Measurements from ENCODE around the gene PMEL. TPM values are rescaled to one million over a fixed set of nuclear protein-coding genes. Genes with fewer than 3 reads are reported as not detected.

Gene PMEL
- total and polyA plus RNA-seq, 9 of the 15 experiments (the other 6 are each of a cell fraction or from before 2014, with no cell fraction given): 0.36 to 2.0 (median 0.98) TPM

GRCh38 chr12:55996715-55997534, 31.1 kb upstream of the PMEL start, which contains the start of gene SUOX (continued):
- peak; percentile 71 for TF ChIP-seq REST (IDR thresholded peaks at IDR 0.05; ENCODE audit: borderline replicate concordance)
- TF ChIP-seq REST (CRISPR knock-in tag; IDR thresholded peaks at IDR 0.05; ENCODE audit: low read depth): no peak
- TF ChIP-seq ZNF140 (CRISPR knock-in tag; IDR thresholded peaks at IDR 0.05): no peak
- no peak for TF ChIP-seq U2AF1 (optimal IDR thresholded peaks at IDR 0.05; ENCODE audit: low read depth, low read length)
- no peak for TF ChIP-seq HNRNPUL1 (IDR thresholded peaks at IDR 0.05; ENCODE audit: low read length)
- TF ChIP-seq ATF1 (CRISPR knock-in tag; IDR thresholded peaks at IDR 0.05): no peak
- no peak for TF ChIP-seq ATF1 (tag; IDR thresholded peaks at IDR 0.05)
- TF ChIP-seq SPI1 (IDR thresholded peaks at IDR 0.05; ENCODE audit: borderline replicate concordance, low read depth, low read length): no peak
- no peak for TF ChIP-seq ZEB2 (IDR thresholded peaks at IDR 0.05)
- TF ChIP-seq ASH1L (IDR thresholded peaks at IDR 0.05; ENCODE audit: borderline replicate concordance, low read depth, partially characterized antibody): no peak
- TF ChIP-seq TAF15 (IDR thresholded peaks at IDR 0.05; ENCODE audit: low read depth, low read length): no peak
- TF ChIP-seq HMG20B (CRISPR knock-in tag; IDR thresholded peaks at IDR 0.05): no peak
- TF ChIP-seq HLTF (IDR thresholded peaks at IDR 0.05): no peak; the same call in 1 of the 2 replicates
- TF ChIP-seq GTF2A2 (tag; IDR thresholded peaks at IDR 0.05): no peak
- no peak for TF ChIP-seq ZNF121 (CRISPR knock-in tag; conservative IDR thresholded peaks at IDR 0.05)
- TF ChIP-seq FOXK2 (conservative IDR thresholded peaks at IDR 0.05 in 1 of 2, IDR thresholded peaks at IDR 0.05 in 1 of 2; ENCODE audit: low read depth in 2 of 2): peak; percentile 63 to 69; a peak in 2 of 4 replicates
- peak; percentile 74; the same call in 1 of the 2 replicates for TF ChIP-seq PHF8 (IDR thresholded peaks at IDR 0.05; ENCODE audit: borderline replicate concordance, low read length)
- no peak for TF ChIP-seq DIDO1 (tag; IDR thresholded peaks at IDR 0.05; ENCODE audit: low read depth)
- no peak for TF ChIP-seq MAFF (IDR thresholded peaks at IDR 0.05; ENCODE audit: low read length)
- peak; percentile 33; the same call in 1 of the 2 replicates for TF ChIP-seq THAP12 (CRISPR knock-in tag; IDR thresholded peaks at IDR 0.05)
